H9 (cell line): ENCODE data around the gene DNAJA4. TPM values are rescaled to one million over a fixed set of nuclear protein-coding genes. Genes with fewer than 3 reads are reported as not detected.

ENCODE experiments used
- DNase-seq: peaks from one replicate; pipeline ENCODE4 v3.0.0-alpha.2; 2017
- H2AFZ ChIP-seq: one replicate; pipeline ENCODE4 v1.6.1; 2013; ENCODE audit warnings: mild to moderate bottlenecking, low read length, control low read depth, moderate library complexity
- H2AK5ac ChIP-seq: 2 replicates; pipeline ENCODE4 v1.6.1; 2013; ENCODE audit warnings: low read length, control low read depth, mixed read lengths; ENCODE audit not compliant: insufficient read length
- H2BK120ac ChIP-seq: one replicate; pipeline ENCODE4 v1.6.1; 2013; ENCODE audit warnings: low read depth, mild to moderate bottlenecking, low read length, control low read depth, inconsistent platforms; ENCODE audit not compliant: poor library complexity, severe bottlenecking
- H2BK12ac ChIP-seq: 2 replicates; pipeline ENCODE4 v1.6.1; 2013; ENCODE audit warnings: low read length, control low read depth, mixed read lengths, low read depth; ENCODE audit not compliant: insufficient read length
- H2BK15ac ChIP-seq: 2 replicates; pipeline ENCODE4 v1.6.1; 2013; ENCODE audit warnings: low read depth, low read length, control low read depth
- H2BK20ac ChIP-seq: one replicate; pipeline ENCODE4 v1.6.1; 2013; ENCODE audit warnings: low read depth, mild to moderate bottlenecking, low read length, control low read depth, inconsistent platforms; ENCODE audit not compliant: poor library complexity, severe bottlenecking
- H2BK5ac ChIP-seq: 2 replicates; pipeline ENCODE4 v1.6.1; 2013; ENCODE audit warnings: low read length, control low read depth, mixed read lengths; ENCODE audit not compliant: insufficient read length
- H3K14ac ChIP-seq: 2 replicates; pipeline ENCODE4 v1.6.1; 2013; ENCODE audit warnings: low read length, control low read depth; ENCODE audit not compliant: insufficient read depth
- H3K18ac ChIP-seq: 2 replicates; pipeline ENCODE4 v1.6.1; 2013; ENCODE audit warnings: low read depth, mild to moderate bottlenecking, mixed read lengths, low read length, control low read depth; ENCODE audit not compliant: insufficient read length
- H3K23ac ChIP-seq: 2 replicates; pipeline ENCODE4 v1.6.1; 2013; ENCODE audit warnings: low read length, control low read depth, mixed read lengths, low read depth; ENCODE audit not compliant: insufficient read length
- H3K23me2 ChIP-seq: 2 replicates; pipeline ENCODE4 v1.6.1; 2013; ENCODE audit warnings: low read depth, mild to moderate bottlenecking, mixed read lengths, low read length, control low read depth; ENCODE audit not compliant: insufficient read length, poor library complexity, severe bottlenecking
- H3K27ac ChIP-seq: 2 replicates; pipeline ENCODE4 v1.5.1; 2013; ENCODE audit warnings: low read length, control low read depth, mixed read lengths, low read depth; ENCODE audit not compliant: insufficient read length
- H3K27me3 ChIP-seq: 2 replicates; pipeline ENCODE4 v1.6.1; 2013; ENCODE audit warnings: low read length, control low read depth, inconsistent platforms; ENCODE audit not compliant: insufficient read depth
- H3K4ac ChIP-seq: 2 replicates; pipeline ENCODE4 v1.6.1; 2013; ENCODE audit warnings: low read depth, mild to moderate bottlenecking, control low read depth, inconsistent platforms, low read length, moderate library complexity
- H3K4me1 ChIP-seq: 2 replicates; pipeline ENCODE4 v1.6.1; 2013; ENCODE audit warnings: low read length, control low read depth, inconsistent platforms; ENCODE audit not compliant: insufficient read depth
- H3K4me2 ChIP-seq: 2 replicates; pipeline ENCODE4 v1.6.1; 2013; ENCODE audit warnings: low read length, control low read depth, mixed read lengths; ENCODE audit not compliant: insufficient read length, insufficient read depth
- H3K56ac ChIP-seq: 2 replicates; pipeline ENCODE4 v1.6.1; 2013; ENCODE audit warnings: low read depth, mild to moderate bottlenecking, mixed read lengths, low read length, control low read depth; ENCODE audit not compliant: insufficient read length
- H3K79me1 ChIP-seq: 2 replicates; pipeline ENCODE4 v1.6.1; 2013; ENCODE audit warnings: low read depth, mild to moderate bottlenecking, moderate library complexity, low read length, control low read depth, inconsistent platforms; ENCODE audit not compliant: insufficient read depth, poor library complexity, severe bottlenecking
- H3K79me2 ChIP-seq: 2 replicates; pipeline ENCODE4 v1.6.1; 2013; ENCODE audit warnings: low read length, control low read depth, inconsistent platforms; ENCODE audit not compliant: insufficient read depth
- H3K9ac ChIP-seq: 2 replicates; pipeline ENCODE4 v1.6.1; 2013; ENCODE audit warnings: low read length, control low read depth, mixed read lengths; ENCODE audit not compliant: insufficient read length; ENCODE audit errors: extremely low read depth
- H3K9me3 ChIP-seq: one replicate; pipeline ENCODE4 v1.6.1; 2013; ENCODE audit warnings: low read depth, low read length, inconsistent platforms; ENCODE audit not compliant: control insufficient read depth
- H3T11ph ChIP-seq: one replicate; pipeline ENCODE4 v1.6.1; 2013; ENCODE audit warnings: mild to moderate bottlenecking, low read length, control low read depth, inconsistent platforms
- H4K20me1 ChIP-seq: one replicate; pipeline ENCODE4 v1.6.1; 2013; ENCODE audit not compliant: control insufficient read depth, insufficient read length, insufficient read depth
- H4K5ac ChIP-seq: 2 replicates; pipeline ENCODE4 v1.6.1; 2013; ENCODE audit warnings: low read depth, mild to moderate bottlenecking, mixed read lengths, low read length, control low read depth; ENCODE audit not compliant: insufficient read length
- H4K8ac ChIP-seq: replicated peaks from 2 replicates; pipeline ENCODE4 v1.6.1; 2013; ENCODE audit warnings: low read length, control low read depth, mixed read lengths, low read depth; ENCODE audit not compliant: insufficient read length
- H4K91ac ChIP-seq: 2 replicates; pipeline ENCODE4 v1.6.1; 2013; ENCODE audit warnings: low read depth, mild to moderate bottlenecking, moderate library complexity, mixed read lengths, low read length, control low read depth; ENCODE audit not compliant: insufficient read length
- H3K27ac Mint-ChIP-seq, 3 experiments: 2 replicates in 2 of 3; 3 replicates in 1 of 3; pipeline ENCODE4 v1.8.0; 2020 to 2021; ENCODE audit warnings: mixed read lengths in 3 of 3, mild to moderate bottlenecking in 1 of 3, moderate library complexity in 1 of 3
- H3K27me3 Mint-ChIP-seq: 2 replicates; pipeline ENCODE4 v1.8.0; 2021; ENCODE audit warnings: low read depth, mild to moderate bottlenecking, moderate library complexity, mixed read lengths
- H3K36me3 Mint-ChIP-seq, 3 experiments: 2 replicates in 2 of 3; 3 replicates in 1 of 3; pipeline ENCODE4 v1.8.0; 2020 to 2021; ENCODE audit warnings: low read depth in 3 of 3, mixed read lengths in 3 of 3; ENCODE audit not compliant: insufficient read depth in 1 of 3
- H3K4me1 Mint-ChIP-seq, 2 experiments: 2 replicates each; pipeline ENCODE4 v1.8.0; 2020; ENCODE audit warnings: mixed read lengths in 2 of 2
- H3K4me3 Mint-ChIP-seq, 2 experiments: 2 replicates in 1 of 2; 3 replicates in 1 of 2; pipeline ENCODE4 v1.8.0; 2020 to 2021; ENCODE audit warnings: mild to moderate bottlenecking in 2 of 2, mixed read lengths in 2 of 2, moderate library complexity in 1 of 2
- H3K9me3 Mint-ChIP-seq, 2 experiments: 2 replicates in 1 of 2; 3 replicates in 1 of 2; pipeline ENCODE4 v1.8.0; 2020; ENCODE audit warnings: mild to moderate bottlenecking in 2 of 2, mixed read lengths in 2 of 2, moderate library complexity in 1 of 2
- CTCF ChIP-seq: fragments of 200-600 bp; sonication (generic); conservative IDR thresholded peaks from 3 replicates; pipeline ENCODE4 v1.8.0; 2021; ENCODE audit warnings: antibody characterized with exemption, mild to moderate bottlenecking
- WGBS: extraction: QIAGEN DNeasy Blood & Tissue Kit; methylation state at CpG from one replicate; pipeline ENCODE4 v1.1.7; 2013; ENCODE audit warnings: missing lambda C conversion rate, low lambda C conversion rate, mixed read lengths; ENCODE audit not compliant: insufficient read length; ENCODE audit errors: extremely low coverage; 5-methylcytosine and 5-hydroxymethylcytosine counted together
- total RNA-seq: library from RNA; stranded (reverse); gene quantifications from 2 replicates; pipeline ENCODE4 v1.2.1, GENCODE V29; 2021

The DNAJA4 gene
- total RNA-seq, 1 experiment from 2014 or later: 0.13 TPM

- no peak overlapping the region for H3K9ac ChIP-seq
- Mint-ChIP-seq H3K4me3 (no peak overlapping the region), H3K9me3 (peaks cover 0 to 6% of the 10 kb centered on the region in 2 experiments; a peak in 1 of 5 replicates), H3K36me3 (peaks cover 0 to 3% (median 0%) of the 10 kb centered on the region in 3 experiments; a peak in 2 of 7 replicates), H3K27me3 (peaks cover 4% of the 10 kb centered on the region; the same call in 1 of the 2 replicates), H3K4me1 (no peaks in the 10 kb centered on the region), H3K27ac (no peak overlapping the region)
- no peak overlapping the region for H3K4me2 ChIP-seq
- no peak overlapping the region for H4K8ac ChIP-seq
- no peak overlapping the region for H4K5ac ChIP-seq
- no CpG with 5 or more reads among the region's 9 CpGs for WGBS
- no peak overlapping the region for H3K4ac ChIP-seq
- H3K14ac ChIP-seq: no peak overlapping the region
- no peaks in the 10 kb centered on the region for H3K23me2 ChIP-seq
- H3K18ac ChIP-seq: no peak overlapping the region
- no peak overlapping the region for H2AK5ac ChIP-seq
- no peak overlapping the region for H3K56ac ChIP-seq
- TF ChIP-seq CTCF: no peak
- H3K79me1 ChIP-seq: no peaks in the 10 kb centered on the region
- H2BK120ac ChIP-seq: no peak overlapping the region
- H2AFZ ChIP-seq: no peak overlapping the region
- no peak overlapping the region for H2BK15ac ChIP-seq
- no peak overlapping the region for H3K23ac ChIP-seq
- no peak overlapping the region for H2BK12ac ChIP-seq
- no peaks in the 10 kb centered on the region for H4K20me1 ChIP-seq
- DNase-seq: no peak
- no peak overlapping the region for H2BK20ac ChIP-seq
- no peak overlapping the region for H2BK5ac ChIP-seq
- no peaks in the 10 kb centered on the region for H3K79me2 ChIP-seq
- H3K4me1 ChIP-seq: no peaks in the 10 kb centered on the region
- H3T11ph ChIP-seq: no peak overlapping the region
- no peaks in the 10 kb centered on the region for H3K27me3 ChIP-seq
- H3K9me3 ChIP-seq: no peaks in the 10 kb centered on the region
- H3K27ac ChIP-seq: no peak overlapping the region
- H4K91ac ChIP-seq: no peak overlapping the region
These were observed 13.2 kb upstream of the DNAJA4 start for GRCh38 chr15:78251136-78251535.
